Kidney glomerular epithelial cell (primary cell): ENCODE measurements around the gene RNF208.

Experiments used
- DNase-seq: peaks from one replicate; lab custom pipeline; 2025; lab: John Stamatoyannopoulos, UW

The RNF208 gene

GRCh38 chr9:137222190-137223077 lies at the start of gene RNF208:
Gene RNF208, minus strand, starts transcription at chr9:137222240. Its CDS starts 1,028 bp downstream, at chr9:137221212.
- no peak for DNase-seq

DNA sequence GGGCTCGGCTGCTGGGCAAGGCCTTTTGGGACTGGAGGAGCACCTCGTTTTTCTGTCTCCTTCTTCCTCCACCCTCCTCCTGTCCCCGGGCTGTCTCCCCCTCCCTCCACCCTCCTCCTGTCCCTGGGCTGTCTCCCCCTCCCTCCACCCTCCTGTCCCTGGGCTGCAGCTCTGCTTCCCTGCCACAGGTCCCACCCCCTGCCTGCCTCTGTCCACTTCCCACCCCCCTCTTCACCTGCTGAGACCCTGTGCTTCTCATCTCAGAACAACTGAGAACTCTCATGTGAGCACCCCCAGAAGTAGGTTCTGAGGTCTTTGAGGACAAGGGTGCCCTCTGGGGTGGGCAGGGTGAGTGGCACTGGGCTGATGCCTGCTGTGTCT lies 49.6 kb upstream of the RNF208 start:
- no peak for DNase-seq

- DNase-seq = no peak
Observed at GRCh38 chr9:137270929-137271695, 49.1 kb upstream of the RNF208 start.

DNA sequence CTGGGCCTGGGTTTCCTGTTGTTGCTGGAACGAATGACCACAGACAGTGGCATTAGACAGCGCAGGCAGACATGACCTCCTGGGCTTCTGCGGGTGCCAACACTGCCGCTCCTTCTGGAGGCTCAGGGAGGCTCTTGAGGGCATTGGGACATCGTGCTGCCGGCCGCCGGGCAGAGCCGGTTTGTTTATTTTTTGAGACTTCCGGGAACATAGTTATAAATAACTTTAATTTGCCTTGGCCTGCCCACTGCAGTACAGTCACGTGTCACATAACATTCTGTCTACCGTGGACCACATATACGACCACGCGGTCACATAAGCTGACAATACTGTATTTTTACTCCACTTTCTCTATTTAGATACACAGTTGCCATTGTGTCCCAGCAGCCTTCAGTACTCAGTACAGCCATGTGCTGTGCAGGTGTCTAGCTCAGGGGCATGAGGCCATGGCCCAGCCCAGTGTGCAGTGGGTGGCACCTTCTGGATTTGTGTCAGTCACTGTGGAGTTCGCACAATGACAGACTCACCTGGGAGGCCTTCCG lies 47.3 kb upstream of the RNF208 start:
- DNase-seq = no peak

DNA sequence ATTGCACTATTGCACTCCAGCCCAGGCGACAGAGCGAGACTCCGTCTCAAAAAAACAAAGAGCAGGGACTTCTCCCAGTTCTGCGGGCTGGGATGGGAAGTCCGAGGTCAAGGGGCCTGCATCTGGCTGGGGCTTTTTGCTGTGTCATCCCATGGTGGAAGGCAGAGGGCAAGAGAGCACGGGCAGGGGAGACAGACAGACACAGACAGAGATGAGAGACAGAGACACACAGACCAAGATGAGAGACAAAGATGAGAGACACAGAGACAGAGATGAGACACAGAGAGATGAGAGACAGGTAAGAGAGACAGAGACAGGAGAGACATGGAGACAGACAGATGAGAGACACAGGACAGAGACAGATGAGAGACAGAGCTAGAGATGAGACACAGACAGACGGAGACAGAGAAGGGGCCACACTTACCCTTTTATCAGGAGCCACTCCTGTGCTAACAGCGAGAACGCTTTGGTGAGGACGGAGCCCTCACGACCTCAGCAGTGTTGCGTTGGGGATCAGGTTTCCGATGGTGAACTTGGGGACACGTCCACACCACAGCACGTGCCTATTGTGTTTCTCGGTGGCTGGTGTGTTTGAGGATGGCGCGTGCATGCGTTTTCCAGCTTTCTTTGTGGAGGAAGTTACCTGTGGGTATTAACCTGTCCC lies 46.6 kb upstream of the RNF208 start:
- DNase-seq = no peak

- DNase-seq = no peak
Observed at GRCh38 chr9:137267933-137268355, 45.9 kb upstream of the RNF208 start.

- no peak for DNase-seq
Observed at GRCh38 chr9:137266585-137267453, 44.8 kb upstream of the RNF208 start.

GRCh38 chr9:137266162-137266527 lies 44.1 kb upstream of the RNF208 start:
- no peak for DNase-seq

GRCh38 chr9:137265496-137266161 lies 43.6 kb upstream of the RNF208 start:
- no peak for DNase-seq

DNA sequence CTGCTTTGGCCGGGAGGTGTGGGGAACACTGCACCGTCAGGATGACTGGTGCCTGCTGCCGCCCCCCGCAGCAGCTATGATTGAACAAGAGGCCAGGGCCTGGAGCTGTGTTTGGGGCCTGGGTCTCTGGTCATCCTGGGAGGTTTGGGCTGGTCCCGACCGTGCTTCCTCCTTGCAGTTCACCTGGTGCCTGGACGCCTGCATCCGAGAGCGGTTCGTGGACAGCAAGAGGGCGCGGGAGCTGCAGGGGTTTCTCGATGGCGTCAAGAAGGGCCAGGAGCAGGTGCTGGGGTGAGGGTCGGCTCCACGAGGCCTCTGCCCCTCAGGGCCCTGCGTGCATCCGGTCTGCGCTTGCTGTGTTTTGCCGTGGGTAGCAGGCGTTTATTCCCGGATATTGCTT lies 42.0 kb upstream of the RNF208 start:
- no peak for DNase-seq

DNA sequence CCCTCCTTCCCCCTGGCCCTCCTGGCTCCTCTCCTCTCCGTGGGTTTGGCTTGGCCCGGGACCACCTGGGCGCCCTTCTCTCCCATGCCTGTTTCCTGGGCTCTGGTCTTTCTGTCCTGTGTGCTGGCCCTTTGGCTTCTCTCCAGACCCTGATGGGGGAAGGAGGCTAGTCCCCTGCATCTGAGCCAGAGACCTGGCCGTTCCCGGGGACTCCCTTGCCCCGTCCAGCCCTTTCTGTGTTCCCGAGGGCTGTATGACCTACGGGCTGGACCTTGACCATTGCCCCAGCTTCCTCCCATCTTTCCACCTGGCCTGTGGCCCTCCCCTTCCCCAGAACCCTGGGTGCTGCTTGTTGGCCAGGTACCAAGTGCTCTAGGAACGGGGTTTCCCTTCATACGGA lies 41.5 kb upstream of the RNF208 start:
- no peak for DNase-seq

DNA sequence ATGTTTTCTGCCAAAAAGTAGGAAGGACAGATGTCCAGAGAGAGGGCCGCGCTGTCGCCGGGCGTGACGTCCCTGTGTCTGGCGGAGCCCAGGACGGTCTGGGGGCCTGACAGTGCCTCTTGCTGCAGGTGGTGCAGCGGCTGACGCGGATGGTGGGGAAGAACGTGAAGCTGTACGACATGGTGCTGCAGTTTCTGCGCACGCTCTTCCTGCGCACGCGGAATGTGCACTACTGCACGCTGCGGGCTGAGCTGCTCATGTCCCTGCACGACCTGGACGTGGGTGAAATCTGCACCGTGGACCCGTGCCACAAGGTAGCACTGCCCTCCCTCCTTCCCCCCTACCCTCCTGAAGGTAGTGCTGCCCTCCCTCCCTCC lies 40.9 kb upstream of the RNF208 start:
- no peak for DNase-seq

DNA sequence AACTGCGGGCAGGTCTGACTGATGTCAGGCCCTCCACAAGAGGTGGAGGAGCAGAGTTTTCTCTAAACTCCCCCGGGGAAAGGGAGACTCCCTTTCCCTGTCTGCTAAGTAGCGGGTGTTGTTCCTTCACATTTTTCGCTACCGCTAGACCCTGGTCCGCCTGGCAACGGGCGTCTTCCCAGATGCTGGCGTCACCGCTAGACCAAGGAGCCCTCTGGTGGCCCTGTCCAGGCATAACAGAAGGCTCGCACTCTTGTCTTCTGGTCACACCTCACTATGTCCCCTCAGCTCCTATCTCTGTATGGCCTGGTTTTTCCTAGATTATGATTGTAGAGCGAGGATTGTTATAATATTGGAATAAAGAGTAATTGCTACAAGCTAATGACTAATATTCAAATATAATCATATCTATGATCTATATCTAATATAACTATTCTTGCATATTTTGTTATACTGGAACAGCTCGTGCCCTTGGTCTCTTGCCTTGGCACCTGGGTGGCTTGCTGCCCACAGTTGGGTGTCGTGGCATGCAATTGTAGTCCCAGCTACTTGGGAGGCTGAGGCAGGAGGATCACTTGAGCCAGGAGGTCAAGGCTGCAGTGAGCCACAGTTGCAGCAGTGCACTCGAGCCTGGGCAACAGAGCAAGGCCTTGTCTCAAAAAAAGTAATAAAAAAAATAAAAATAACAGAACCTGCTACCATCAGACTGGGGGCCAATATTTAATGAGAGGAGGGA lies 40.3 kb upstream of the RNF208 start:
- DNase-seq = peak; percentile 2

DNA sequence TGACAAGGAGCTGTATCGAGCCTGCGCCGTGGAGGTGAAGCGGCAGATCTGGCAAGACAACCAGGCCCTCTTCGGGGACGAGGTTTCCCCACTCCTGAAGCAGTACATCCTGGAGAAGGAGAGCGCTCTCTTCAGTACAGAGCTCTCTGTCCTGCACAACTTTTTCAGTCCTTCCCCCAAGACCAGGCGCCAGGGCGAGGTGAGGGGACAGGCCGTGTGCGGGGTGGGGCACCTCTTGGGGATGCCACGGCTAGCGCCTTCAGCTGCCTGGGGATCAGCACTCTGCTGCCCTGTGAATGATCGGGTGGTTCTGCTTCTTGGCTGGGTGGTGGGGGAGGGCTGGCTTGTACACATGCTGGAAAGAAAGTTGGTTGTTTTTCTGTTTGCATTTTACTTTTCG lies 34.8 kb upstream of the RNF208 start:
- no peak for DNase-seq

GRCh38 chr9:137256362-137256761 lies 34.3 kb upstream of the RNF208 start:
- DNase-seq = no peak

DNA sequence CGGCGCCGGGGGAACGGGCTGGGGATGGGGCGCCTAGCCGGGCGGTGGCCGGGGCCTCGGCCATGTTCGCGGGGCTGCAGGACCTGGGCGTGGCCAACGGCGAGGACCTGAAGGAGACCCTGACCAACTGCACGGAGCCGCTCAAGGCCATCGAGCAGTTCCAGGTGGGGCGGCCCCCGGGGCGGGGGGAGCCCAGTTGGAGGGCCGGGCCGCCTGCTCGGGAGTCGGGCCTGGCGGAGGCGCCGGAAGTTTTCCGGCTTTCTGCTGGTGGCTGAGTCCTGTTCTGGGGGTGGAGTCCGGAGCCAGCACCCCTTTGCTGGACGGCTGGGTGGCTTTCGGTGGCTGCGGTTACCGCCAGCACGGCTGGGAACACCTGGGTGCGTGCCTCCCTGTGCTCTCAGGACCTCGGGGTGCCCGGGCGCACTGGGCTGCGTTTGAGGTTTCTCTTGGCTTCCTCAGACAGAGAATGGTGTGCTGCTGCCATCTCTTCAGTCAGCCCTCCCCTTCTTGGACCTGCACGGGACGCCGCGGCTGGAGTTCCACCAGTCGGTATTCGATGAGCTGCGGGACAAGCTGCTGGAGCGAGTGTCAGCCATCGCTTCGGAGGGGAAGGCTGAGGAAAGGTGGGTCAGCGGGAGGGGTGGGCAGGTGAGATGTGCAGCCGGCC lies 33.5 kb upstream of the RNF208 start:
- DNase-seq = peak; percentile 65

DNA sequence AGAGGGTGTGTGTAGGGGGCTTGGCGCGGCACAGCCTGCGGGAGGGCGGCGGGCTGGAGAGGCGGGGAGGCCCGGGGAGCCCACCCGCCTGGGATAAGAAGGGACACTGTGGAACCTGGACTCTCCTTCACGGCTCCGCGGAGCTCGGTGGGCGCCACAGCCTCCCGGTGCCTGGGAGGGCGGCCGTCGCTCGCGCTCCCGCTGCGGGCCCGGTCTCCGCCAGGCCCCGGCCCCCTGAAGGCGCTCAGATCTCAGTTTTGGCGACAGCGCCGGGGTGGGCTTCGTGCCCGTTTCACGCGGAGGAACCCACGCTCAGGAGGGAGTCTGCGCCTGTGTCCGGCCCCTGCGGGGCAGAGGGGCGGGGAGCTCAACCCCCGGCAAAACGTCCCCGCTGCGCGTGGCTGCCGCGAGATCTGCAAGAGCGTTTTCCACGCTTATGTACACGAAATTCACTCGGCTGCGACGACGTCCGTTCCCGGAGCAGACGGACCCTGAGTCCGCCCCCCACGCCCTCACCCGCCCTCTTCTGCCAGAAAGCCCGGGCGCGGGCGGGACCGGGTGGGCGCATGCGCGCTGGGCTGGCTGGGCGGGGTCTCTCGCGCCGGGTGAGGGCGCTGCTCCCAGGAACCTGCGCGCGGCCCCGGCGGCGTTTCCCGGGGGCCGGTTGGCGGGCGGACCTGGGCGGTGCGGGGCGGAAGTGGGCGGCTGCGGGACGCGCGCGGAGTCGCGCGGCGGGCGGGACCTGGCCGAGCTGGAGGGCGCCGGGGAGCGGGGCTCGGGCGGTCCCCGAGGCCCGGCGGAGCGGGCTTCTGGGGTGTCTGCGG lies 32.8 kb upstream of the RNF208 start, which contains the start of gene NELFB:
TSS of gene NELFB (plus strand) at position 704 of the 824 bp plus-strand sequence.
- peak; percentile 76 for DNase-seq
